Spleen (tissue), 11 donors: ENCODE data around the gene ADGRV1. TPM values are rescaled to one million over a fixed set of nuclear protein-coding genes. Genes with fewer than 3 reads are reported as not detected.

Experiments
- DNase-seq: peaks from one replicate; pipeline ENCODE4 v3.0.0-alpha.2; 2020
- H3K27ac ChIP-seq, 8 donors: fragments of 200-600 bp; sonication (generic) in 7 of 8; 1 replicate in 4 of 8; 2 replicates in 4 of 8; pipeline versions ENCODE4 v1.5.0 to v1.8.0; 2016 to 2021; ENCODE audit warnings: inconsistent platforms in 4 of 8, mild to moderate bottlenecking in 4 of 8, moderate library complexity in 1 of 8
- H3K27me3 ChIP-seq, 7 donors: fragments of 200-600 bp; sonication (generic) in 6 of 7; replicated peaks in 1 of 7; 1 replicate in 4 of 7; 2 replicates in 3 of 7; pipeline versions ENCODE4 v1.5.0 to v1.8.0; 2016 to 2021; ENCODE audit warnings: inconsistent platforms in 3 of 7, mild to moderate bottlenecking in 1 of 7
- H3K36me3 ChIP-seq, 6 donors: fragments of 200-600 bp; sonication (generic) in 5 of 6; 1 replicate in 4 of 6; 2 replicates in 2 of 6; pipeline versions ENCODE4 v1.5.0 to v1.8.0; 2016 to 2021; ENCODE audit warnings: inconsistent platforms in 2 of 6
- H3K4me1 ChIP-seq, 6 donors: fragments of 200-600 bp; sonication (generic) in 5 of 6; 1 replicate in 3 of 6; 2 replicates in 3 of 6; pipeline versions ENCODE4 v1.5.0 to v1.8.0; 2016 to 2021; ENCODE audit warnings: inconsistent platforms in 3 of 6
- H3K4me3 ChIP-seq, 8 donors: fragments of 200-600 bp; sonication (generic) in 7 of 8; 1 replicate in 4 of 8; 2 replicates in 4 of 8; pipeline versions ENCODE4 v1.5.0 to v1.8.0; 2016 to 2021; ENCODE audit warnings: inconsistent platforms in 4 of 8, mild to moderate bottlenecking in 4 of 8, moderate library complexity in 2 of 8
- H3K9me3 ChIP-seq, 8 donors: fragments of 200-600 bp; sonication (generic) in 7 of 8; 1 replicate in 4 of 8; 2 replicates in 4 of 8; pipeline versions ENCODE4 v1.5.0 to v1.8.0; 2016 to 2021; ENCODE audit warnings: inconsistent platforms in 4 of 8
- POLR2A ChIP-seq, 3 donors: fragments of 450-650 bp; IDR thresholded peaks; one replicate each; pipeline ENCODE4 v1.5.1; 2017; ENCODE audit warnings: antibody characterized with exemption in 3 of 3, mild to moderate bottlenecking in 1 of 3
- POLR2AphosphoS5 ChIP-seq, 3 donors: sonication (generic); formaldehyde crosslinking; IDR thresholded peaks; one replicate each; pipeline ENCODE4 v1.5.1; 2017; ENCODE audit warnings: antibody characterized with exemption in 3 of 3
- whole genome bisulfite sequencing, 5 donors: extraction: QIAGEN DNeasy Blood & Tissue Kit in 3 of 5; methylation state at CpG; one replicate each; pipeline versions ENCODE4 v1.1.5 to v1.1.7; 2013 to 2018; 5-methylcytosine and 5-hydroxymethylcytosine counted together
- intact Hi-C: fragments of 100-400 bp; cut with DNase I; formaldehyde crosslinking; loops from one replicate; pipeline ENCODE4 v1.15.0; 2023; ENCODE audit warnings: low total_unique reads
- polyA plus RNA-seq, 3 donors: library from polyadenylated mRNA; stranded (reverse); fragments of 200-250 nt; gene quantifications; one replicate each; pipeline ENCODE4 v1.2.1, GENCODE V29; 2013
- total RNA-seq, 7 donors: library from RNA; depleted of rRNA in 3 of 7; stranded (reverse); fragments of >200 nt in 3 of 7; fragmentation: NEBNext Ultra II Directional in 4 of 7; extraction: Animal tissue kit (Norgen Biotek cat#: 25700) in 4 of 7; gene quantifications; one replicate each; pipeline versions ENCODE4 v1.1.0 to v1.2.1, GENCODE V29; 2016 to 2021
- TF ChIP-seq, protein P1 (sequence below), 11 experiments: fragments of 200-600 bp in 7 of 11; fragments of 450-650 bp in 4 of 11; sonication (generic) in 4 of 11; IDR thresholded peaks in 8 of 11; conservative IDR thresholded peaks in 3 of 11; 1 replicate in 7 of 11; 2 replicates in 4 of 11; pipeline versions ENCODE4 v1.4.0 to v1.8.0; 2016 to 2021; ENCODE audit warnings: antibody characterized with exemption in 11 of 11, inconsistent platforms in 4 of 11, mild to moderate bottlenecking in 1 of 11
- donor health status: healthy with polysubstance abuse.
- donor health status: DM: no; HTN: no; CAD: no; lungs with moderate emphysema.
- donor health status: DM: no; HTN: no; CAD: no.
- donor health status: Bipolar disorder and iron deficiency.
- donor health status: healthy.
- donor health status: DM: no; HTN: no; CAD: no.
- donor health status: DM: yes; HTN: yes; CAD: no.

The ADGRV1 gene
- total and polyA plus RNA-seq, 10 donors: 0.08 to 0.69 (median 0.28) TPM; not detected in 3

DNA sequence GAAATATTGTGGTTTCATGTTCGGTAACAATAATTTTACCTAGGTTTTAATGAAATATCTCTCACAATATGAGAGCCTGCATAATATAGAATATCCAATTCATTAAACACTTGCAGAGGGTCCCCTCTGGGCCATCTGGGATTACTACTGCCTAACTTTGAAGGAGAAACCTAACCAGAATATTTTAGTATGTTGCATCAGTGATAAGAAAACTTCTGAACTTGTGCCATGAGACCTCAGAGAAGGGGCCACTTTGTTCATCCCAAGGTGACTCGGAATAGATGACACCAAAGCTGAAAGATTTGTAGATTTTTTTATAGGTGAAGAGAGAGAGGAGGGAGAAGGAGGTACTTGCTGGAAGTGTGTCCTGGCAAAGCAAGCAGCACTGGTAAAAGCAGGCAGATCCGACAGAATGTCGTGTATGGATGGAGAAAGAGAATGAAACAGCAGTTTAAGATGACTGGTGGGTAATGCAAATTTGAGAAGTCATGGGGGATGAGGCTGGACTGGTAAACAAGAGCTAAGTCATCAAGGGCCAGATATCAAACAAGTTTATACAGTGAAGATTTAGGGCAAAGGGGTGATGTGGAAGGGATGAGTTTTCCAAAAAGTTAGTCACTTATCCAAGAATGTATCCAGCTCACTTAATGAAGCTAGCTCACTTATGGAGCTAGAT, 372.3 kb downstream of the ADGRV1 start:
- Histone ChIP-seq H3K27ac (no peak overlapping the region), H3K36me3 (no peaks in the 10 kb centered on the region), H3K27me3 (no peaks in the 10 kb centered on the region), H3K4me3 (no peak overlapping the region), H3K4me1 (no peaks in the 10 kb centered on the region), H3K9me3 (peaks cover 0 to 6% (median 0%) of the 10 kb centered on the region in 8 donors)
- TF ChIP-seq, protein P1, sequence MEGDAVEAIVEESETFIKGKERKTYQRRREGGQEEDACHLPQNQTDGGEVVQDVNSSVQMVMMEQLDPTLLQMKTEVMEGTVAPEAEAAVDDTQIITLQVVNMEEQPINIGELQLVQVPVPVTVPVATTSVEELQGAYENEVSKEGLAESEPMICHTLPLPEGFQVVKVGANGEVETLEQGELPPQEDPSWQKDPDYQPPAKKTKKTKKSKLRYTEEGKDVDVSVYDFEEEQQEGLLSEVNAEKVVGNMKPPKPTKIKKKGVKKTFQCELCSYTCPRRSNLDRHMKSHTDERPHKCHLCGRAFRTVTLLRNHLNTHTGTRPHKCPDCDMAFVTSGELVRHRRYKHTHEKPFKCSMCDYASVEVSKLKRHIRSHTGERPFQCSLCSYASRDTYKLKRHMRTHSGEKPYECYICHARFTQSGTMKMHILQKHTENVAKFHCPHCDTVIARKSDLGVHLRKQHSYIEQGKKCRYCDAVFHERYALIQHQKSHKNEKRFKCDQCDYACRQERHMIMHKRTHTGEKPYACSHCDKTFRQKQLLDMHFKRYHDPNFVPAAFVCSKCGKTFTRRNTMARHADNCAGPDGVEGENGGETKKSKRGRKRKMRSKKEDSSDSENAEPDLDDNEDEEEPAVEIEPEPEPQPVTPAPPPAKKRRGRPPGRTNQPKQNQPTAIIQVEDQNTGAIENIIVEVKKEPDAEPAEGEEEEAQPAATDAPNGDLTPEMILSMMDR (IDR thresholded peaks at IDR 0.05 in 8 of 11, conservative IDR thresholded peaks at IDR 0.05 in 3 of 11): no peak
- TF ChIP-seq POLR2A (IDR thresholded peaks at IDR 0.05) (no peak), POLR2AphosphoS5 (IDR thresholded peaks at IDR 0.05) (no peak)
- DNase-seq: no peak
- 60 to 83% (median 66%) methylated on average over 4 of the region's 4 CpGs for WGBS, 5 donors
- intact Hi-C loops: loop anchor here (10.0 kb wide), 1 partner anchor 454 kb away; the partner anchor contains the start of gene ARRDC3

DNA sequence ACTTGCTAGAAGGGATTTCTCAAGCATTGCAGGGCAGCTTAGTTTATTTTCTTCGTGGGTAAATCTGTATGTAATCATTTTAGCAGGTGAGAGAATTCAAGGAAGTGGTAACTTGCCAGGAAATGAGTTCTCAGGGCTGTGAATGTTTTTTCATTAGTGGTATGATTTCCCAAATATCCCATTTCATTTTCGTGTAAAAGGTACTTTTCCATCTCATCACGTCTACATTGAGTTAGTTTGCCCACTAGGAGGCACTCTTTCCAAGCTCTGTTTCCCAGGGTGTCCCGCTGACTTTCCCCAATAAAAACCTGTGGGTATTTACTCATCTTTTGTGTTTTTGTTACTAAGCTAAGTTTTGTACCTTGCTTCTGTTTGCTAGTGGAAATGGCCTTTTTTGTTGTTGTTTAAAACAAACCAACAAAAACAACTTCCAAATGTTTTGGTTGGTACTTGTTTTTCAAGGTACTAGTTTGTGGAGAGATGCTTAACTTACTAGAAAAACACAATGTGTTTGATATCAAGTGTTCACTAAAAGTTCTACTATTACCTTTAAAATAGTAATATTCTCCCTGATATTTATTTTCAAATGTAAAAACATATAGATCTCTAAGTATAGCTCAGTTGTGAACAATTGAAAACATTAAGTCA, 373.6 kb downstream of the ADGRV1 start:
- Histone ChIP-seq H3K27me3 (no peaks in the 10 kb centered on the region), H3K4me3 (no peak overlapping the region), H3K4me1 (no peaks in the 10 kb centered on the region), H3K27ac (no peak overlapping the region), H3K9me3 (peaks cover 0 to 6% (median 0%) of the 10 kb centered on the region in 8 donors), H3K36me3 (no peaks in the 10 kb centered on the region)
- no peak for DNase-seq
- WGBS, 5 donors: 2 to 9% (median 4%) methylated on average over 4 of the region's 4 CpGs
- intact Hi-C loops: loop anchor here (10.0 kb wide), 1 partner anchor 453 kb away; the partner anchor contains the start of gene ARRDC3
- TF ChIP-seq, protein P1 (IDR thresholded peaks at IDR 0.05 in 8 of 11, conservative IDR thresholded peaks at IDR 0.05 in 3 of 11): peak; percentile 28 to 73 (median 57)
- TF ChIP-seq POLR2AphosphoS5 (IDR thresholded peaks at IDR 0.05) (no peak), POLR2A (IDR thresholded peaks at IDR 0.05) (no peak)

DNA sequence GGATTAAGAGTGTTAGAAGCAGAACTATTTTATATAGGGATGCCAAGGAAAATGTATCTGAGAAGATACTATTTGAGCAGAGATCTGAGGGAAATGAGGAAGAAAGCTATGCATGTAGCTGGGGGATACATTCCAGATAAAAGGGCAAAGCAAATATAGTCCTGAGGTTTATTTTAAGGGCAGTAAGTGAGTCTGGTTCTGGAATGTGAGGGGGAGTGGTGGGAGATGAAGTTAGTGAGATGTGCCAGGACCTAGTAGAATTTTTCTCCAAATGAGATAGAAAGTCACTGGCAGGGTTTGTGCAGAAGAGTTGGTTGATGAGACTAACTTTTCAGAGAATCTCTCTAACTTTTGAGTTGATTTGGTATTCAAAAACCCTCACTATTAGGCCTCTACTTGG, 374.7 kb downstream of the ADGRV1 start:
- Histone ChIP-seq H3K4me3 (no peak overlapping the region), H3K4me1 (no peaks in the 10 kb centered on the region), H3K36me3 (no peaks in the 10 kb centered on the region), H3K27ac (no peak overlapping the region), H3K27me3 (no peaks in the 10 kb centered on the region), H3K9me3 (no peaks in the 10 kb centered on the region)
- no peak for DNase-seq
- intact Hi-C loops: loop anchor here (10.0 kb wide), 1 partner anchor 452 kb away; the partner anchor contains the start of gene ARRDC3
- TF ChIP-seq, protein P1 (IDR thresholded peaks at IDR 0.05 in 8 of 11, conservative IDR thresholded peaks at IDR 0.05 in 3 of 11): no peak
- TF ChIP-seq POLR2AphosphoS5 (IDR thresholded peaks at IDR 0.05) (no peak), POLR2A (IDR thresholded peaks at IDR 0.05) (no peak)

DNA sequence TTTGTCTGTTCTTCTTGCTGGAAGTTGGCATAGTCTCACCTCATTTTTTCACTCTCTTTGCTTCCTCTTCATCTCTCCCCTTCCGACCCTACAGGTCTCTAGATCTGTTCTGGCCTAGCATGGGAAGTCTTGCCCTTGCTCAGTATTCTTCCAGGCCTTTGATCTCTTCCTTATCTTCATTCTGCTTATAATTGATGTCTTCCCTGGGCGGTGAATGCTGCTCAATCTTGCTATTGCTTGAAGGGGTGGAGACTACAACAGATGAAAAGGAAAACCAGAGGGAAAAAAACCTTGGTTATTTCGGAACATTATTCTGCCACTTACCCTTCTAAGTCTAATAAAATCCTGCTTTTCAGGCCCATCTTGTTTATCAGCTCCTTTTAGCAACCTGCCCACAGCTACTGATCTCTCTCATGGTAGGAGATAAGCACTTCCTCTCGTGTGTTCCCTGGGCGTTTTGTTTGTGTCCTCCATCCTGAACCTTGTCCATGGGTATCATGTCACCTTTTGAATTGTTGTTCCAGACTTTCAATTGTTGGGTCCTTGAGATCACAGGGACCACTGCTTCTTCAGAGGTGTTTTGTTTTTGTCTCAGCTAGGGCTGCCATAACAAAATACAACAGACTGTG, 375.6 kb downstream of the ADGRV1 start:
- Histone ChIP-seq H3K27ac (no peak overlapping the region), H3K4me1 (no peaks in the 10 kb centered on the region), H3K27me3 (no peaks in the 10 kb centered on the region), H3K4me3 (no peak overlapping the region), H3K9me3 (no peaks in the 10 kb centered on the region), H3K36me3 (no peaks in the 10 kb centered on the region)
- intact Hi-C loops: loop anchor here (10.0 kb wide), 1 partner anchor 451 kb away; the partner anchor contains the start of gene ARRDC3
- TF ChIP-seq, protein P1 (IDR thresholded peaks at IDR 0.05 in 8 of 11, conservative IDR thresholded peaks at IDR 0.05 in 3 of 11): no peak
- TF ChIP-seq POLR2AphosphoS5 (IDR thresholded peaks at IDR 0.05): no peak
- no peak for TF ChIP-seq POLR2A (IDR thresholded peaks at IDR 0.05)
- 70 to 86% (median 76%) methylated on average over 5 of the region's 5 CpGs for WGBS, 5 donors
- no peak for DNase-seq
